CD4-positive, alpha-beta T cell treated with Interferon alpha-2 for 1 hour (primary cell): ENCODE data around the gene GNAI2.
A peak's percentile ranks its signal among the peaks of the same experiment; 100 is the strongest.
"Not testable (repeated sequence)": the region's sequence is repeated elsewhere in the genome, so short reads cannot be mapped to it uniquely, and the experiment has no call there.

ENCODE experiments used
- DNase-seq, 2 donors: peaks; one replicate each; pipeline ENCODE4 v3.0.0-alpha.2; 2020 to 2022

Gene GNAI2

GRCh38 chr3:50228184-50228763, 7.7 kb upstream of the GNAI2 start:
- DNase-seq: not testable (repeated sequence)

DNA sequence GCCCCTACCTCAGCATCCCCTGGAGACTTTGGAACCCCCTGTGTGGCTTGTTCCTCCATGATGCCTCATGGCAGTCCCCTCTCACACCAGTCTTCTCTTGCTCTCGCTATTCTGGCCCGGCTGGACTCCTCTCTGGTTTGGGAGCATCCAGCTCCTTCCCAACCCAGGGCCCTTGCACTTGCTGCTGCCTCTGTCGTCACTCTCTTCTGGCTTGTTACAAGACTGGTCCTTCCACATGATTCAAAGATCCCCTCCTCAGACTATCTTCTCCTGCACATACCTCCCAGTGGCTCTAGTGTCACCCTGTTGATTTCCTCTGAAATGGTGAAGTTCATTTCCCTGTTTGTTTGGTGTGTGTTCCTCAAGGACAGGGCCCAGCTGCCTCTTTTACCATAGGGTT, 6.5 kb upstream of the GNAI2 start:
- no peak for DNase-seq

DNA sequence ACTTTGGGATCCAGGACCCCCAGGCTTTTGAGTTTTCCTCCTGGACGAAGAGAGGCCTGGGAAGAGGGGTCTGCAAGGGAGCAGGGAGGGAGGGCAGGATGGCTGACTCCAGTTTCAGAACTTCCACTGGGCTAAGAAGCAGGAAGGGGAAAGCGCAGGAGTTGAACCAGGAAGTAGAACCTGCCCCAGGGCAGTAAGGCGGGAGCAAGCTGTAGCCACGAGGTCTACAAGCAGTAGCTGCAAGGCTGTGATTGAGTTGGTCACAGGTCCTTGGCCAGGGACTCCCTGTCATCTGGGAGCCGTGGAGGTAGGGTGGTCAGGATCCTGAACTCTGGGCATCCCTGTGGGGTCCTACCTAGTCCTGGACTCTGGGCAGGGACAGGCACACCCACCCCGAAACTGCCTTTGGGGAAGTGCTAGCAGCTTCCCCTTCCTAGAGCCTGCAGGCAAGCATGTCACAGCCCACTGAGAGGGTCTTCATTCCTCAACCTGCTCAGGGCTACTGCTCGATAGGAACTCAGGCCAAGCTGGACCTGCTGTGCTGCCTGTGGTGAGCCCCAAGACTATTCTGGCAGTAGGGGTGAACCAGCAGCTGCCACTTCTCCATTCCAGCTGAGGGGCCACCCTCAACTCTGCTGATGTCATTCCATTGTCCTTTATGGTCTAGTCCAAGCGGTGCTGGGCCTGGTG, 5.8 kb upstream of the GNAI2 start:
- no peak for DNase-seq

GRCh38 chr3:50230794-50231125, 5.2 kb upstream of the GNAI2 start:
- DNase-seq: no peak

- DNase-seq: no peak
Measured at GRCh38 chr3:50231581-50231980, 4.4 kb upstream of the GNAI2 start.

- DNase-seq: no peak
Measured at GRCh38 chr3:50232303-50232702, 3.7 kb upstream of the GNAI2 start.

GRCh38 chr3:50233176-50233575, 2.8 kb upstream of the GNAI2 start:
- DNase-seq: no peak

- no peak for DNase-seq
Measured at GRCh38 chr3:50236484-50237132, 604 bp downstream of the GNAI2 start.

DNA sequence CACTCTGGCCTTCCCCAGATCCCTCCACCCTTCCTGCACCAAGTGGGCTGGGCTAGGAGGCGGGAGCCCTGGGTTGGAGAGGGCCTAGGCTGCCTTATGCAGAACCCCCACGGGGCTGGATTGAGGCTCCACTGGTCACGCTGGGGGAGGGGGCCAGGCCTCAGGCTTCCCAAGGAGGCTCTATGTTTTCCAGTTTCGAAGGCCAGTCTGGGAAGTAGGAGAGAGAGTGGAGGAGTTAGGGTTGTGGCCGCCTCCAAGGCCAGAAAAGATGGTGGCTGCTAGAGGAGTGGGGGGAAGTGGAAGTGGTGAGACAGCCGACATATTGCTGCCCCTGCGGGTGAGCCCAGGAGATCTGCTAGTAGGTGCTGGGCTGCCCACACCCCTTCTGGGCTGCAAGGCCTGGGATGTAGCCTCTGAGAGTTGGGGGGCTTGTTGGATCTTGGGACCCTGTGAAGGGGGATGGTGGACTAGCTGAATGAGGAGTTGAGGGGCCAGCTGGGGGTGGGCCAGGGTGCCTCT, 1.2 kb downstream of the GNAI2 start:
- peak in 1 of 2 donors; percentile 48 for DNase-seq

DNA sequence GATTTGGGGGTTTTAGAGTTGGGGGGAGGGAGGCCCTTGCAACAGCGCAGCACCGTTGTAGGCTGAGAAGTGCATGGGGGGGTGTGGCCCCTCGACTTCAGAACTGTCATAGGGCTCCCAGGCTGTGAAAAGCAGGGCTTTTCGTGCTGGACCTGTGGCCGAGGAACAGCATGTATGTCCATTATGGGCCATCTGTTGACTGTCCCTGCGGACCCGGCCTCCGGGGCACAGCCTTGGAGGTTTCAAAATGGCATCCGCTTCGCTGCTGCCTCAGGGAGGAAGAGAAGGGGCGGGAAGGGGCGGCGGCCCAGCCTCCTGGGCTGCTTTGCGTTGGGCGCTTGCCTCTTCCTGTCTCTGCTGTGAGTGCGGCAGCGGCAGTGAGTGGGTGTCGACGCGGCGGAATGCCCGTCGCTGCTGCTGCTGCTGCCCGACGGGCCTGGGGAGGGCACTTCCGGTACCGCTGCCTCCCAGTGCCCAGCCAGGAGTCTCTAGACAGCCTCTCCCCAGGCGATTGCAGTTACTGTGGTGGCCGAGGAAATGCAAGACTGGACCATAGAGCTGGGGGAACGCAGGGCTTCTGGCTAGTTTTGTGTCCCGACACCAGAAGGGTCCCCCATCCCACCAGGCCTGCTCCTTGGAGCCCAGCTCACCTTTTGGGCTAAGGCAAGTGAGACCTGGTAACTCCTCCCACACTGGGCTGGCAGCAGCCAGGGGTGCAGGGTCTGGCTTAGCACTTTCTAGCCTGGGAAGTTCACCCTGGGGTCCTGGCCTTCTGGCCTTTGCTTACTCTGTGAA, 1.9 kb downstream of the GNAI2 start:
- DNase-seq: peak; percentile 84 to 88

GRCh38 chr3:50238549-50239026, 2.6 kb downstream of the GNAI2 start:
- no peak for DNase-seq

DNA sequence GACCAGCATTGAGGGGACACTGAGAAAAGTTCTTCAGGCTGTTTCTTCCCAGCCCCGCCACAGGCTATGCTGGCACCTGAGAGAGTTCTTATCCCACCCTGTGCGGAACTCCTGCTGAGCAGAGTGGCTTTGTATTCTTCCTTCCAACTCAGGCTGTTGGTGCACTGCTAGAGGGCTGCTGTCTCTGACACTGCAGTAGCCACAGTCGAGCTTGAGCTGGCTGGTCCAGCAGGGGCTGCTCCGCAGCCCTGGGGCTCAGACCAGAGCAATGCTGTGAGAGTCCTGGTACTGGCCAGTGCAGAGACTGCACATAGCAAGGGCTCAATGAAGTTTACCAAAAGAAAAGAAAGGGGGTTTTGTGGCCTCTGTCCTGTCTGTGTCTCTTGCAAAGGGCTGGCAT, 3.6 kb downstream of the GNAI2 start:
- no peak for DNase-seq

GRCh38 chr3:50241163-50241562, 5.2 kb downstream of the GNAI2 start:
- no peak for DNase-seq

GRCh38 chr3:50241713-50242380, 5.8 kb downstream of the GNAI2 start:
- no peak for DNase-seq

DNA sequence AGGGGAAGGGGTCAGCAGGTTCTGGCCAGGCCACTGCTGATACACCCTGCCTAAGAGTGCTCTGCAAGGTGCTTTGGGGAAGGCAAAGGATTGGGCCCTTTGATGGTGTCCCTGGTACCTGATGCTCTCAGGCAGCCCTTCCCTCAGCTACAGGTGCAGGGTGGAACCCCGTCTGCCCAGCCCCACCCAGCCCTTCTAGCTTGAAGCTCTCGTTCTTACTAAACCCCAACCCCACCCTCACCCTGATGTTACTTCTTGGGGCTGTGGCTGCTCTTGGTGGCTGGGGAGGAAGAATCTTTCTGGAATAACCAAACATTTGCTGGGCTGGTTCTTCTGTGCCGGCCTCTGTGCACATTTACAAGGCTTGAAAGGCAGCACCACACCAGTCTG, 6.4 kb downstream of the GNAI2 start:
- DNase-seq: no peak

- peak; percentile 59 to 84 for DNase-seq
Measured at GRCh38 chr3:50242851-50243542, 7.0 kb downstream of the GNAI2 start.

- DNase-seq: no peak
Measured at GRCh38 chr3:50243543-50243895, 7.5 kb downstream of the GNAI2 start.

GRCh38 chr3:50244813-50245212, 8.8 kb downstream of the GNAI2 start:
- DNase-seq: not testable (repeated sequence)

DNA sequence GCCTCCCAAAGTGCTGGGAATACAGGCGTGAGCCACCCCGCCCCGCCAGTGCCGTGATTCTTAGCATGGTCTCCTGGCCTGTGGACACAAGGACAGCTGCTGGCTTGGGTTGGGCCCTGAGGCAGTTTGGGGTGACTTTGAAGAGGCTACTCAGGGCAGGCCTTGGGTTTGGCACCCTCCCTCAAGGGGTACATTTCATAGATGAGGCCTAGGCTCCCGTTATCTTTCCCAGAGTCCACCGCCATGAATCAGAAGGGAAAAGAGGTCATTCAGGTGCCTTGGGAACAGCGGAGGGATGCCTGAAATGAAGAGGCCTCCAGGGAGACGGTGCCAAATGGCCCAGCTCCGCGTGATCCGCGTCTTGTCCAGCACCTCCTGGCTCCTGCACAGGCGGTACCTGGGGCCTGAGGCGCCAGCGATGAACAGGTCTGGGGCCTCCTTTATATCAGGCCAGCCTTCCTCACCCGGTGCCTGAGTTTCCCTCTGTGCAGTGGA, 9.3 kb downstream of the GNAI2 start:
- no peak for DNase-seq

GRCh38 chr3:50245831-50246516, 10.0 kb downstream of the GNAI2 start:
- peak; percentile 89 to 94 for DNase-seq

DNA sequence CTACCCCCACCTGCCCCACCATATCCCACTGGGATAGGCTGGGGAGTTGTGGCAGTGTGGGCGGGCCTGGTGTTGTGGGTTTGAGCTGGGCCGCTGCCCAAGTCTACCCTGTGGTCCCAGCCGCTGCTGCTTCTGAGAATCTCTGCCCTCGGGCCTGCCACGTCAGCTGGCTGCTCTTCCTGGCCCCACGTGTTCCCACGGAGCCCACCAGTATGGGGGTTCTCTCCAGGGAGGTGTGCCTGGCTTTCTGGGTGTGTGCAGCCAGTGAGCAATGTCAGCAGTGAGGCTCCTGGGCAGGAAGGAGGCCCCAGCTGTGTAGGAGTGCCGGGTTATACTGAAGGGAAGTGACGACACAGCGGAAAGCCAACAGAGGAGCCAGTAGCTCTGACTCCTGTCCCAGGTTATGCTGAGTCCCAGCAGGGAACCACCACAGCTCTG, 10.5 kb downstream of the GNAI2 start:
- DNase-seq: peak; percentile 75 to 86
